Activated CD8-positive, alpha-beta memory T cell treated with anti-CD3 and anti-CD28 coated beads for 36 hours (primary cell): ENCODE measurements around the gene DCP1B. TPM values are rescaled to one million over a fixed set of nuclear protein-coding genes. Genes with fewer than 3 reads are reported as not detected.
"Not testable (repeated sequence)": the region's sequence is repeated elsewhere in the genome, so short reads cannot be mapped to it uniquely, and the experiment has no call there.

Experiments
- CTCF ChIA-PET: fragments of 350-600 bp; sonication (Branson Sonifier 250); formaldehyde crosslinking; loops from one replicate; lab custom pipeline; 2021; ENCODE audit warnings: antibody characterized with exemption; lab: Charles Lee
- POLR2A ChIA-PET: fragments of 350-600 bp; sonication (Branson Sonifier 250); formaldehyde crosslinking; loops from one replicate; lab custom pipeline; 2021; ENCODE audit warnings: antibody characterized with exemption; lab: Charles Lee
- total RNA-seq, 2 experiments: library from RNA; stranded (reverse); gene quantifications; one replicate each; pipeline ENCODE4 v1.2.3, GENCODE V29; 2021

DCP1B gene
- total RNA-seq, 2 experiments from 2014 or later: 12.2 to 13.5 TPM

GRCh38 chr12:1945502-1945901, 58.8 kb downstream of the DCP1B start:
- CTCF ChIA-PET, POLR2A ChIA-PET: not testable (repeated sequence)

- CTCF ChIA-PET: interaction anchor here (0.6 to 2.9 kb wide), 31 partner anchors 8 to 308 kb away, joined by 3 to 44 read pairs (median 4); no protein-coding TSS in a partner anchor
- POLR2A ChIA-PET: interaction anchor here (0.7 to 1.3 kb wide), 2 partner anchors 141 to 144 kb away, joined by 3 to 4 read pairs; no protein-coding TSS in a partner anchor
Measured at GRCh38 chr12:1939801-1940607, 64.3 kb downstream of the DCP1B start.

GRCh38 chr12:1939331-1939730, 64.9 kb downstream of the DCP1B start:
- CTCF ChIA-PET: interaction anchor here (0.9 to 2.9 kb wide), 25 partner anchors 9 to 307 kb away, joined by 3 to 44 read pairs (median 4); no protein-coding TSS in a partner anchor

GRCh38 chr12:1937481-1938224, 66.6 kb downstream of the DCP1B start:
- ChIA-PET POLR2A (no interaction called here), CTCF (interaction anchor here (2.9 kb wide), 1 partner anchor 142 kb away, joined by 44 read pairs; no protein-coding TSS in a partner anchor)

More at GRCh38 chr12:1939331-1939730, 64.9 kb downstream of the DCP1B start:
- POLR2A ChIA-PET: interaction anchor here (1.3 kb wide), 1 partner anchor 144 kb away, joined by 4 read pairs; no protein-coding TSS in a partner anchor

- CTCF ChIA-PET: interaction anchor here (1.1 kb wide), 1 partner anchor 146 kb away, joined by 3 read pairs; no protein-coding TSS in a partner anchor
- POLR2A ChIA-PET: no interaction called here
Measured at GRCh38 chr12:1936406-1937320, 67.6 kb downstream of the DCP1B start.

- ChIA-PET CTCF (interaction anchor here (0.7 to 1.1 kb wide), 3 partner anchors 145 to 283 kb away, joined by 3 read pairs; no protein-coding TSS in a partner anchor), POLR2A (no interaction called here)
Measured at GRCh38 chr12:1935700-1936378, 68.4 kb downstream of the DCP1B start.

GRCh38 chr12:1935242-1935641, 69.0 kb downstream of the DCP1B start:
- CTCF ChIA-PET: interaction anchor here (0.7 to 0.9 kb wide), 2 partner anchors 144 to 282 kb away, joined by 3 read pairs; no protein-coding TSS in a partner anchor
- POLR2A ChIA-PET: no interaction called here

- ChIA-PET POLR2A (no interaction called here), CTCF (interaction anchor here (0.9 kb wide), 1 partner anchor 144 kb away, joined by 3 read pairs; no protein-coding TSS in a partner anchor)
Measured at GRCh38 chr12:1934831-1935230, 69.4 kb downstream of the DCP1B start.

- POLR2A ChIA-PET: no interaction called here
- CTCF ChIA-PET: interaction anchor here (0.6 kb wide), 1 partner anchor 18 kb away, joined by 3 read pairs; no protein-coding TSS in a partner anchor
Measured at GRCh38 chr12:1934068-1934467, 70.2 kb downstream of the DCP1B start.

GRCh38 chr12:1933342-1934051, 70.8 kb downstream of the DCP1B start:
- ChIA-PET POLR2A (no interaction called here), CTCF (interaction anchor here (0.6 kb wide), 1 partner anchor 19 kb away, joined by 3 read pairs; no protein-coding TSS in a partner anchor)

- ChIA-PET CTCF (no interaction called here), POLR2A (no interaction called here)
Measured at GRCh38 chr12:1932264-1932777, 71.9 kb downstream of the DCP1B start.

GRCh38 chr12:1931642-1932041, 72.6 kb downstream of the DCP1B start:
- ChIA-PET POLR2A (no interaction called here), CTCF (no interaction called here)

GRCh38 chr12:1930803-1931597, 73.3 kb downstream of the DCP1B start:
- POLR2A ChIA-PET: no interaction called here
- CTCF ChIA-PET: interaction anchor here (0.8 kb wide), 1 partner anchor 9 kb away, joined by 4 read pairs; no protein-coding TSS in a partner anchor

- CTCF ChIA-PET: interaction anchor here (0.8 kb wide), 1 partner anchor 10 kb away, joined by 4 read pairs; no protein-coding TSS in a partner anchor
Measured at GRCh38 chr12:1929985-1930802, 74.1 kb downstream of the DCP1B start.

GRCh38 chr12:1929241-1929984, 74.8 kb downstream of the DCP1B start:
- CTCF ChIA-PET: no interaction called here
- POLR2A ChIA-PET: no interaction called here

More at GRCh38 chr12:1929985-1930802, 74.1 kb downstream of the DCP1B start:
- POLR2A ChIA-PET: no interaction called here
